Mesodermal cell (in vitro differentiated cells): ENCODE data around the gene SH3PXD2A.
A peak's percentile ranks its signal among the peaks of the same experiment; 100 is the strongest.

Experiments
- H3K27ac ChIP-seq: 2 replicates; pipeline ENCODE4 v1.7.0; 2013; ENCODE audit warnings: mild to moderate bottlenecking, low read depth, low read length, moderate library complexity; ENCODE audit not compliant: severe bottlenecking
- H3K36me3 ChIP-seq: 2 replicates; pipeline ENCODE4 v1.7.1; 2013; ENCODE audit warnings: mild to moderate bottlenecking, low read length, moderate library complexity; ENCODE audit not compliant: control insufficient read depth, insufficient read depth
- H3K4me1 ChIP-seq: one replicate; pipeline ENCODE4 v1.7.1; 2013; ENCODE audit warnings: mild to moderate bottlenecking, low read length; ENCODE audit not compliant: insufficient read depth, control insufficient read depth, poor library complexity, severe bottlenecking
- H3K4me3 ChIP-seq: 2 replicates; pipeline ENCODE4 v1.7.0; 2013; ENCODE audit warnings: low read length, control low read depth, mild to moderate bottlenecking; ENCODE audit not compliant: insufficient read depth, poor library complexity, severe bottlenecking; ENCODE audit errors: extremely low read depth
- H3K9me3 ChIP-seq: 2 replicates; pipeline ENCODE4 v1.7.1; 2013; ENCODE audit warnings: mild to moderate bottlenecking, low read length, moderate library complexity; ENCODE audit not compliant: control insufficient read depth
- WGBS, 2 experiments: methylation state at CpG; one replicate each; pipeline ENCODE4 v1.1.5; 2013; ENCODE audit warnings: missing lambda C conversion rate in 2 of 2; ENCODE audit not compliant: insufficient coverage in 2 of 2; 5-methylcytosine and 5-hydroxymethylcytosine counted together

The SH3PXD2A gene

DNA sequence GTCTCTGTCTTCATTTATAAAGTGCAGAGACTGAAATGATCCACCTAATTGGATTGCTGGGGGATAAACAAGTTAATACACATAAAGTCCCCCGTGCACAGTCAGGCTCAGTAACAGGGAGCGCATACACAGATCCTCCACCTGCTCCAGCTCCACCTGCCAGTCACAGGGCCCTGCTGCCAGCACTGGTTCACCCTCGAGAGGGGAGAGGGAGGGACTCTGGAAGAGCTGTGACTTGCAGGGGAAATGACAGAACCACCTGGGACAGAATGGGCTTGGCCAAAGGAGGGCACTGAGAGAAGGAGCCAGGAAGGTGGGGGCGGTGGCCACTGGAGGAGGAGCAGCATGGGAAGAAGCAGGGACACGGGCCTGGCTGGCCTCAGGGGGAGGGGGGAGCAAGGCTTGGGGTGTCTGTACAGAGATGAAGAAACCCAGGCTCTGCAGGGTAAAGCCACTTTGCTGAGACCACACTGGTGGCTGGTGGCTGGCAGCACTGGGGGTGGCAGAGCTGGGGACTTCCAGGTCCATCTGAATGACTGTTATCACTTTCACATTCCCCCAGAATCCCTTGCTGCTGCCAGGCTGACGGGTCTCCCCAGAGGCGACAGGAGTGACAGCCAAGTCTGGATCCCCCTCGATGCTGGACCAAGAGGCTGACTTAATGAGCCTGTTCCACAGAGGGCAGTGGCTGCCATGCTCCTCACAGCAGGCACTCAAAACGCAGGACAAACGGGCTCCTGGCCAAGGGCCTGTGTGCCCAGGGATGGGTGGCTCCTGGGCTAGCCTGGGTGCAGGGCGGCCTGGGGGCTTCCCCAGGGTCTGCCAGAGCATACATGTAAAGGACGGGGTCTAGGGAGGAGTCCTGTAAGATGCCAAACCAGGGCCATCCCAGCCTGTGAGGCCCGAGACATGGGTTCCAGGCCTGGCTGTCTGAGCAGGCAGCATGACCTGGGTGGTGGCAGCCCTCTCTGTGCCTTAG lies 151.1 kb downstream of the SH3PXD2A start:
- Histone ChIP-seq H3K9me3 (no peaks in the 10 kb centered on the region), H3K36me3 (peaks cover 32% of the 10 kb centered on the region), H3K27ac (no peak overlapping the region), H3K4me1 (peaks cover 14% of the 10 kb centered on the region), H3K4me3 (no peak overlapping the region)
- 82 to 88% methylated on average over 9 to 12 of the region's 13 CpGs for WGBS, 2 experiments

- WGBS, 2 experiments = 92 to 95% methylated on average over 1 of the region's 1 CpG
- Histone ChIP-seq H3K9me3 (no peaks in the 10 kb centered on the region), H3K27ac (no peak overlapping the region)
Measured at GRCh38 chr10:103701380-103702222, 153.8 kb downstream of the SH3PXD2A start.

DNA sequence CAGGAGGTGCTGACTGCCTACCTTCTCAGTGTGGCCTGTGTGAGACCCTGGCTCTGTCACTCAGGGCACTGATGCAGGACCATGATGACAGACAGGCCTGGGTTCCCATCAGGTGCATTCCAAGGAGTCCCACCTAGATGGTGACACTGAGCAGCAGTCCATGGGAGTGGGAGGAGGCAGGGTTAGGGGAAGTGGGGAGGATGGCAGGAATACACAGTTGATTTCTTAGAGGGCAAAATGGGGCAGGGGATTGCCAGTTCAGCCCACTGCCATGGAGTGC lies 155.0 kb downstream of the SH3PXD2A start:
- Histone ChIP-seq H3K9me3 (no peaks in the 10 kb centered on the region), H3K36me3 (peaks cover 25% of the 10 kb centered on the region), H3K4me1 (peaks cover 37% of the 10 kb centered on the region), H3K4me3 (no peak overlapping the region), H3K27ac (no peak overlapping the region)

More at GRCh38 chr10:103701380-103702222, 153.8 kb downstream of the SH3PXD2A start:
- H3K4me3 ChIP-seq = no peak overlapping the region
- H3K4me1 ChIP-seq = peaks cover 25% of the 10 kb centered on the region
- peaks cover 31% of the 10 kb centered on the region for H3K36me3 ChIP-seq

DNA sequence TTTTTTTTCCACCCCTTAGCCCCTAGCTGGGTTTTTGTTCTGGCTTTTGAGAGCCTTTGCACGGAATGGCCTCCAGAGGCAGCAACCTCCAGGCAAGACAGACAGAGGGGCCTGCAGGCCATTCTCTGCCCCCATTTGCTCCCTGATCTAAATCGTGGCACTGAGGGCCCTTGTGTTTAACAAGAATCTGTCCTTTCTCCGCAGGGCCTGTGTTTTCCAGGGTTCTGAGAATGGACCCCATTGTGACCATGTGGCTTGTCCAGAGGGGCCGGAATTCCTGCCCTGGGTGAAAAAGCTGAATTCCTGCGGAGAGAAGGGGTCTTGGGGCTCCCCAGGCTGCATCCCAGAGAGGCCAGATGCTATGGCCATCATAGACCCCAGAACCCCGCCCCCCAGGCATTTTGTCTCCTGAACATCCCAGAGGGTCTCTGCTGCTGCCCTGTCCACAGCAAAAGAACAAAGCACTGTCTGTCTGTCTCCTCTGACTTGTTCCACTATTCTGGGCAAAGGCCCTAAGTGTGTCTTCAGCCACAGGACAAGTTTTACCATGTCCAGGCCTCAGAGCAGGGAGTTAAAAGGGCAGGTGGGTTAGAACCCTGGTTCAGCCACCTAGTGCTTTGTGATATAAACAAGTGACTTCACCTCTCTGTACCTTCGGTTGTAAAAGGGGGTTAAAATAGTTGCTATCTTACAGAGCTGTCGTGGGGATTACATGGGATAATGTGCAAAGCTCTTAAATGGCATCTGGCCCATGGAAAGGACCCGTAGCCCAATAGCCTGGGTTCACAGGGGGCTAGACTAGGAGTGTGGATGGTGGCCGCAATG lies 155.6 kb downstream of the SH3PXD2A start:
- Histone ChIP-seq H3K36me3 (peaks cover 19% of the 10 kb centered on the region), H3K4me1 (peaks cover 39% of the 10 kb centered on the region), H3K27ac (peak overlapping the region; percentile 41), H3K4me3 (no peak overlapping the region), H3K9me3 (no peaks in the 10 kb centered on the region)
- WGBS, 2 experiments = 83 to 90% methylated on average over 10 of the region's 10 CpGs

DNA sequence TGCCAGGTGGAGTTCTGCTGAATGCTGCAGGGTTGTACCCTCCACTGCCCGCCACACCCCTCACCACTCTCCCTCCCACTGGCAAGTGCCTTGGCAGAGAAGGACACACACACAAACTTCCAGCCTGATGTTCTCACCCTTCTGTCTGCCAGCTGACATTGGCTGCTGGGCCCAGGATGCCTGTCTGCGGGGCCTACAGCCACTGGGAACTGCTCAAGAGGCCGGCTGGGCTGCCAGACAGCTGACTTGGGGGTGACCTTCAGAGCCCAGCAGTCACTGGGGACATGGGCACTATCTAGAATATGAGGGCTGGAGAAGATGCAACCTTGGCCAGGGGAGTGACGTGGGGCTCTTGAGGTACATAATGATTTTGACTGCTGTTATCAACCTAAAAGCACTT lies 157.1 kb downstream of the SH3PXD2A start:
- peaks cover 9% of the 10 kb centered on the region for H3K36me3 ChIP-seq
- 88 to 92% methylated on average over 3 to 4 of the region's 4 CpGs for WGBS, 2 experiments
- H3K9me3 ChIP-seq = no peaks in the 10 kb centered on the region
- peaks cover 50% of the 10 kb centered on the region for H3K4me1 ChIP-seq
- H3K4me3 ChIP-seq = no peak overlapping the region
- no peak overlapping the region for H3K27ac ChIP-seq

- Histone ChIP-seq H3K4me3 (no peak overlapping the region), H3K36me3 (peaks cover 8% of the 10 kb centered on the region), H3K27ac (no peak overlapping the region), H3K9me3 (no peaks in the 10 kb centered on the region), H3K4me1 (peaks cover 51% of the 10 kb centered on the region)
- WGBS, 2 experiments = 93% methylated on average over 3 to 4 of the region's 4 CpGs
Measured at GRCh38 chr10:103697787-103698186, 157.6 kb downstream of the SH3PXD2A start.

DNA sequence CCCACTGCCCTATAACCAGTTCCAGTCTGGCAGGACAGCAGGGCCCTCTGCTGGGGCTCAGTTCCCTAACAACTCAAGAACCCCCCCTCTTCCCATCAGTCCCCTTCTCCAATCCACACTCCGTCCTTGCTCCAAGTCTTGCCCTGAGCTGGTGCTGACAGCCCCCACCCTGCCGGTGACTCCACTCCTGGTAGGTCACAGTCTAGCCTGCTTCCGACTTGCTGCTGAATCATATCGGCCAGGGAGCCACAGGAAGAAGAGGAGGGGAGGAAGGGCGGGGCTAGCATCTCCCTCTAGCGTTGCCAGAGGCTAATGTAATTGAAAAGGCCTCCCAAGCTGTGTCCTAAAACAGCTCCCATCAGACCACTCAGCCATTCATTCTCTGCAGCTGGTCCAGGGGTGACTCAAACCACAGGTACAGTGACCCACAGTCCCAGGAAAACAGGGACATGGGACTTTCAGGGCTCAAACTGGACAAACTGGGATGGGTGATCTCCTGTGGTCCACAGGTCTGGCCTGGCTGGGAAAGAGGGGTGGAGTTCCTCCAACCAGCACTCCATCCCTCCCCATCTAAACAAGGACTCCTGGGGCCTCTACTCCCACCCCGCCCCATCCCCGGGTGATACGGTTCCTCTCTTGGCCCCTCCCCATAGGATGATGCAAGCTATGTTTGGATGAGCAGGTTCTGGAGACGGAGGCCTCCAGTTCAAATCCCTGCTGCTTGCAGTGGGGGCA lies 158.8 kb downstream of the SH3PXD2A start:
- Histone ChIP-seq H3K4me3 (no peak overlapping the region), H3K9me3 (no peaks in the 10 kb centered on the region), H3K27ac (peak overlapping the region; percentile 64), H3K36me3 (peaks cover 4% of the 10 kb centered on the region), H3K4me1 (peaks cover 56% of the 10 kb centered on the region)
- WGBS, 2 experiments = 11 to 31% methylated on average over 2 to 7 of the region's 10 CpGs

- Histone ChIP-seq H3K9me3 (no peaks in the 10 kb centered on the region), H3K36me3 (peaks cover 4% of the 10 kb centered on the region), H3K4me3 (no peak overlapping the region), H3K27ac (no peak overlapping the region), H3K4me1 (peaks cover 56% of the 10 kb centered on the region)
- whole genome bisulfite sequencing, 2 experiments = 93 to 97% methylated on average over 4 to 5 of the region's 5 CpGs
Measured at GRCh38 chr10:103696094-103696410, 159.3 kb downstream of the SH3PXD2A start.

DNA sequence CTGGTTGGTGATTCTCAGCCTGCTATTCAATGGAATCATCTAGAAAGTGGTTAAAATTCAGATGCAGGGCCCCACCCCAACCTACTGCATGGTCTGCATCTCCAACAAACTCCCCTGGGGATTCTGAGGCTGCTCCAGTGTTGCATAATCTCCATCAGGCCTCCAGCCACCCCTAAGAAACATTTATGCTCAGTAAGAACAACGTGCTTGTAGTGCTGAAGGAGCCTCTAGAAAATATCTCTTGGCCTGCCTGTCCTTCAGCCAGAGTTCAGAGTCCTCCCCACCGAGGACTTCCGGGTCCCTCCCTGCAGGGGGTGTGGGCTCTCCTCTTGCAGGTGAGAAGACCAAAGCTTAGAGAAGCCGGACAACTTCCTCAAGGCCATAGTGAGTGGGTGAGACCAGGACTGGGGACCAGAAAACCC lies 159.8 kb downstream of the SH3PXD2A start:
- 72 to 74% methylated on average over 3 of the region's 4 CpGs for WGBS, 2 experiments
- Histone ChIP-seq H3K4me3 (no peak overlapping the region), H3K4me1 (peaks cover 56% of the 10 kb centered on the region), H3K27ac (no peak overlapping the region), H3K9me3 (no peaks in the 10 kb centered on the region), H3K36me3 (peaks cover 4% of the 10 kb centered on the region)

- no peak overlapping the region for H3K4me3 ChIP-seq
- 48 to 63% methylated on average over 4 to 5 of the region's 5 CpGs for WGBS, 2 experiments
- H3K4me1 ChIP-seq = peaks cover 45% of the 10 kb centered on the region
- H3K36me3 ChIP-seq = no peaks in the 10 kb centered on the region
- no peaks in the 10 kb centered on the region for H3K9me3 ChIP-seq
- H3K27ac ChIP-seq = no peak overlapping the region
Measured at GRCh38 chr10:103693812-103694205, 161.6 kb downstream of the SH3PXD2A start.
